ENCODE results near the gene RARA. TPM values are rescaled to one million over a fixed set of nuclear protein-coding genes. Genes with fewer than 3 reads are reported as not detected.

RARA gene
- total RNA-seq, 2 donors from 2014 or later = 46.8 to 73.4 TPM

DNA sequence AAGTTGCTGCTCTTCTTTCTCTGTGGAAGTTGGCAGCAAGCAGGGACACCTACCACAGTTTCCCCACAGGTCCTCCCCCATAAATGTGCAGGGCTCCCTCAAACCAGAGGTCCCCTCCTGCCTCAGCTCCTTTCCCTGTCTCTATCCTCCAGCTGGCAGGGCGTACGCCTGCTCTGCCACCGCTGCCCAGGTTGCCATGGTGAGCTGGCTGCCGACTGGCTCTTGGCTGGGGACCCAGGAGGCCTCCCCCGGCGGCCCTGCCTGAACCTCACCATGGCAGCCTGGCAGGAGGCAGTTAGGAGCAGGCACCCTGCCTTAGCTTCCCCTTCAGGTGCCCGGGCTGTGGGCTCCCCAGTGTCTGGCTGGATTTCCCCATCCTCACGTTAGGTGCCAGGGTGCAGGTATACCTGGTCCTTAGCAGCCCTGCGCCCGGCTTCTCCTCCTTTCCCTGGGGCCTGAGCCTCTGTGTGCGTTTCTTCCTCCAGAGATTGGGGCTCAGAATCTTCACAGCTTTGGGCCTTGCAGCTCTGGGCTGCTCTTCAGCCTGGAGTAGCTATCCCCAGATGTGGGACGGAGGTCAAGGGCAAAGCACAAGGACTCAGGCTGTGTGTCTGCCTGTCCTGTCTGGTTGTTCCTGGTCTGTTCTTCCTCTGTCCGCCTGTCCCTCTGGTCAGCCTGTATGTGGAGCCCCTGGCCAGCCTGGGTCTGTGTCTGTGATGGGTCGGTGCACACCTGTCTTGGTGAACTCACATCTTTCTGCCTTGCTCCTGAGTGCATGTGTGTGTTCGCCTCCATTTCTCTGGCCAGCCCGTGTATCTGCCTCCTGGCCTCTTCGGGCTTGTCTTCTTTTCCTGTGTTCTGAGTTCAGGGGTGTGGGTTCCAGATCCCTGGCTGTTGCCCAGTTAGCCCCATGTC, 39.8 kb downstream of the RARA start:
- ATAC-seq (ENCODE audit: insufficient number of reproducible peaks, low FRiP score, low read depth) (no peak), DNase-seq (ENCODE audit: low spot score) (no peak)
- peaks cover 49 to 69% of the 10 kb centered on the region in 2 donors for H3K4me1 ChIP-seq (ENCODE audit: control insufficient read depth in 1 of 2, low read depth in 2 of 2)
- H3K27ac ChIP-seq = peak overlapping the region in 1 of 2 donors; percentile 27
- no peak overlapping the region for H3K4me3 ChIP-seq
- peaks cover 18% of the 10 kb centered on the region for H3K36me3 ChIP-seq
- no peaks in the 10 kb centered on the region for H3K27me3 ChIP-seq (replicated peaks; ENCODE audit: insufficient read depth)
- no peaks in the 10 kb centered on the region for H3K9me3 ChIP-seq
- TF ChIP-seq, protein P1, sequence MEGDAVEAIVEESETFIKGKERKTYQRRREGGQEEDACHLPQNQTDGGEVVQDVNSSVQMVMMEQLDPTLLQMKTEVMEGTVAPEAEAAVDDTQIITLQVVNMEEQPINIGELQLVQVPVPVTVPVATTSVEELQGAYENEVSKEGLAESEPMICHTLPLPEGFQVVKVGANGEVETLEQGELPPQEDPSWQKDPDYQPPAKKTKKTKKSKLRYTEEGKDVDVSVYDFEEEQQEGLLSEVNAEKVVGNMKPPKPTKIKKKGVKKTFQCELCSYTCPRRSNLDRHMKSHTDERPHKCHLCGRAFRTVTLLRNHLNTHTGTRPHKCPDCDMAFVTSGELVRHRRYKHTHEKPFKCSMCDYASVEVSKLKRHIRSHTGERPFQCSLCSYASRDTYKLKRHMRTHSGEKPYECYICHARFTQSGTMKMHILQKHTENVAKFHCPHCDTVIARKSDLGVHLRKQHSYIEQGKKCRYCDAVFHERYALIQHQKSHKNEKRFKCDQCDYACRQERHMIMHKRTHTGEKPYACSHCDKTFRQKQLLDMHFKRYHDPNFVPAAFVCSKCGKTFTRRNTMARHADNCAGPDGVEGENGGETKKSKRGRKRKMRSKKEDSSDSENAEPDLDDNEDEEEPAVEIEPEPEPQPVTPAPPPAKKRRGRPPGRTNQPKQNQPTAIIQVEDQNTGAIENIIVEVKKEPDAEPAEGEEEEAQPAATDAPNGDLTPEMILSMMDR (IDR thresholded peaks at IDR 0.05) = no peak

DNA sequence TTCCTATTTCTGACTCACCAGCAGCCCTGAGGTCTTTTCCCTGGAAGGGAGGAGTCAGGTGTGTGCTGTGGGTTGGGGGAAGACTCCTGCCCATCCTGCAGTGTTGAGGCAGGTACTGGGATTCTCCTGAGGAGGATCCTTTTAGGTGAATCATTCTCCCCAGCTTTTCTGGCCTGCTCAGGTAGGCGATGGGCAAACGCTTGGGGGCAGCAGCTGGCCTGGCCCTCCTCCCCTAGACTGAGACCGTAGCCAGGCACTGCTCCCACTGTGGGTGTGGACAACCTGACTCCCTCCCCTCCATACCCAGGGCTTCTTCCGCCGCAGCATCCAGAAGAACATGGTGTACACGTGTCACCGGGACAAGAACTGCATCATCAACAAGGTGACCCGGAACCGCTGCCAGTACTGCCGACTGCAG, 40.5 kb downstream of the RARA start:
- TF ChIP-seq, protein P1 (IDR thresholded peaks at IDR 0.05) = no peak
- Histone ChIP-seq H3K36me3 (peaks cover 18% of the 10 kb centered on the region), H3K4me1 (ENCODE audit: control insufficient read depth in 1 of 2, low read depth in 2 of 2) (peaks cover 45 to 64% of the 10 kb centered on the region in 2 donors), H3K27ac (no peak overlapping the region), H3K27me3 (replicated peaks; ENCODE audit: insufficient read depth) (no peaks in the 10 kb centered on the region), H3K4me3 (no peak overlapping the region), H3K9me3 (no peaks in the 10 kb centered on the region)
- no peak for ATAC-seq (ENCODE audit: insufficient number of reproducible peaks, low FRiP score, low read depth)
- DNase-seq (ENCODE audit: low spot score) = no peak

DNA sequence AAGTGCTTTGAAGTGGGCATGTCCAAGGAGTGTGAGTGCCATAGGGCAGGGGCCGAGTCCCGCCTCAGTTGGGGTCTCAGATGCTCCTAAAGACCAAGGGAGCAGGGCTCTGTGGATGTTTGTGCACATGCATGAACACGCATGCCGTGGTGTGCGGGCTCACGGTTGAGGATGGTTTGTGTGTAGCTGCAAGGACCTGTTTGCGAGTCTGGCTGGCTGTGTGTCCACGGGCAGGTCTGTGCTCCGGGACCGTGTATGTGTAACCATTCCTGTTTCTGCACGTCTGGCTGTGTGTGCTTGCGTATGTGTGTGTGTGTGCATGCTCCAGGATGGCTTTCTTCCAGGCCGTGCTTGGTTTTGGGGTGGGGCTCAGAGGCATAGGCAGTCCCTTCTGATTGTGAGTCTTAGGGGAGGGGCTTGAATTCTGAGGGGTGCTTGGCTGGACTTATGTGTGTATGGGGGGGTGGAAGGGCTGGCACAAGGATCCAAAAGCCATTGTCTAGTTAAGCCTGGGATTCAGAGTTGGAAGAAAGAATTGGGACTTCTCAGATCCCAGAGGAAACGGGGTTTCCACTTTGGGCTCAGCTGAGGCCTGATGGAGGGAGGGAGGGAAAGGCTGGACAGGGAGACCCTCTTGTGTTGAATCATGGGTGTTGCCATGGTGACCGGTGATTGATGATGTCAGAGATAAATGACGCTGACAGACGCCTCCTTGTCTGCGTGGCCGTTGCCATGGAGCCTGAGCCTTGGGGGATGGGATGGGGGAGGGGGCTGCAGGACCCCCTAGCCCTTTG, 41.1 kb downstream of the RARA start:
- TF ChIP-seq, protein P1 (IDR thresholded peaks at IDR 0.05) = no peak
- H3K9me3 ChIP-seq = no peaks in the 10 kb centered on the region
- DNase-seq (ENCODE audit: low spot score) (no peak), ATAC-seq (ENCODE audit: insufficient number of reproducible peaks, low FRiP score, low read depth) (no peak)
- H3K36me3 ChIP-seq = peaks cover 18% of the 10 kb centered on the region
- peaks cover 39 to 62% of the 10 kb centered on the region in 2 donors for H3K4me1 ChIP-seq (ENCODE audit: control insufficient read depth in 1 of 2, low read depth in 2 of 2)
- H3K27me3 ChIP-seq (replicated peaks; ENCODE audit: insufficient read depth) = no peaks in the 10 kb centered on the region
- H3K4me3 ChIP-seq = no peak overlapping the region
- H3K27ac ChIP-seq = no peak overlapping the region

DNA sequence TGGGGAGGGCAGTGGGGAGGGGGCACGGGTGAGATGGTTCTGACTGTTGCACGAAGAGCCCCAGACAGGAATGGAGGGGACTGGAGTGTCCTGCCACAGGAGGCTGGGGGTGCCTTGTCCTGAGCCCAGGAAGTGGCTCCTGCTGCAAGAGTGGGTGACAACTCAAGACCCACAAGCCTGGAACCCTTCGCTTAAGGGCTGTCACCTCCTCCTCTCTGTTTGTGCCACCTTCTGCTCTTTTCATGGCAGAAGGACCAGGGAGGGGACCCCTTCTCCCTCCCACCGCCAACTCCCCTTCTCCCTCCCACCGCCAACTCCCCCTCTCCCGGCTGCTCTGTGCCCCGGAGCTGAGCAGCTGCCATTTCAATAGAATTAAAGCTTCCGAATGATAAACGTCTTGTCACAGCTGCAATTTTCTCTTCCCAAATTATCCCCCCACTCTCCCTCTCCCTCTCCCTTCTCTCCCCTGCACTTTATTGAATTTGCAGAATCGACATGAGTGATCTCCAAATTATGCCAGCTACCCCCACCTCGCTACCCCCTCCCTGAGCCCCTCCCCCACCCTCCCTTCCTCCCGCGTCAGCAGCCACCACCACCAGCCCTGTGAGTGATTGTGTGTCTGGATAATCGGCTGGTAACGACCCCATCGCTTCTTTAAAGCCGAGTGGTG, 41.8 kb downstream of the RARA start:
- Histone ChIP-seq H3K4me1 (ENCODE audit: control insufficient read depth in 1 of 2, low read depth in 2 of 2) (peaks cover 34 to 56% of the 10 kb centered on the region in 2 donors), H3K36me3 (peaks cover 23% of the 10 kb centered on the region)

More for the DNA sequence above, 41.8 kb downstream of the RARA start:
- TF ChIP-seq, protein P1 (IDR thresholded peaks at IDR 0.05) = no peak
- Histone ChIP-seq H3K9me3 (no peaks in the 10 kb centered on the region), H3K27ac (no peak overlapping the region), H3K27me3 (replicated peaks; ENCODE audit: insufficient read depth) (no peaks in the 10 kb centered on the region), H3K4me3 (no peak overlapping the region)
- no peak for DNase-seq (ENCODE audit: low spot score)
- ATAC-seq (ENCODE audit: insufficient number of reproducible peaks, low FRiP score, low read depth) = no peak

All from thoracic aorta (tissue), 2 donors.